ENCODE data around the gene ESR1.

DNA sequence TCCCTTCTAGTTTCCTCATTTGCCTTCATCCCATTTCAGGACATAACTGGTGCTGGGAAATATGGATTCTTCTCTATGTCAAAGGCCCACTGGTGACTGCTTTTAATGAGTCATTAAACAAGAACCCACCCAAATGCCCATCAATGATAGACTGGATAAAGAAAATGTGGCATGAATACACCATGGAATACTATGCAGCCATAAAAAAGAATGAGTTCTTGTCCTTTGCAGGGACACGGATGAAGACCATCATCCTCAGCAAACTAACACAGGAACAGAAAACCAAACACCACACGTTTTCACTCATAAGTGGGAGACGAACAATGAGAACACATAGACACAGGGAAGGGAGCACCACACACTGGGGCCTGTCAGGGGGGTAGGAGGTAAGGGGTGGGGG is 310.7 kb downstream of the ESR1 start:
- TF ChIP-seq, protein P1, sequence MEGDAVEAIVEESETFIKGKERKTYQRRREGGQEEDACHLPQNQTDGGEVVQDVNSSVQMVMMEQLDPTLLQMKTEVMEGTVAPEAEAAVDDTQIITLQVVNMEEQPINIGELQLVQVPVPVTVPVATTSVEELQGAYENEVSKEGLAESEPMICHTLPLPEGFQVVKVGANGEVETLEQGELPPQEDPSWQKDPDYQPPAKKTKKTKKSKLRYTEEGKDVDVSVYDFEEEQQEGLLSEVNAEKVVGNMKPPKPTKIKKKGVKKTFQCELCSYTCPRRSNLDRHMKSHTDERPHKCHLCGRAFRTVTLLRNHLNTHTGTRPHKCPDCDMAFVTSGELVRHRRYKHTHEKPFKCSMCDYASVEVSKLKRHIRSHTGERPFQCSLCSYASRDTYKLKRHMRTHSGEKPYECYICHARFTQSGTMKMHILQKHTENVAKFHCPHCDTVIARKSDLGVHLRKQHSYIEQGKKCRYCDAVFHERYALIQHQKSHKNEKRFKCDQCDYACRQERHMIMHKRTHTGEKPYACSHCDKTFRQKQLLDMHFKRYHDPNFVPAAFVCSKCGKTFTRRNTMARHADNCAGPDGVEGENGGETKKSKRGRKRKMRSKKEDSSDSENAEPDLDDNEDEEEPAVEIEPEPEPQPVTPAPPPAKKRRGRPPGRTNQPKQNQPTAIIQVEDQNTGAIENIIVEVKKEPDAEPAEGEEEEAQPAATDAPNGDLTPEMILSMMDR (IDR thresholded peaks at IDR 0.05) = no peak
- TF ChIP-seq POLR2A (IDR thresholded peaks at IDR 0.05) = no peak

Data from right lobe of liver (tissue), 4 donors.